Ishikawa (cell line): ENCODE results near the gene MDM4.

Experiments used
- CEBPB ChIP-seq: IDR thresholded peaks from 2 replicates; pipeline ENCODE4 v1.6.1; 2012
- CREB1 ChIP-seq: IDR thresholded peaks from 2 replicates; pipeline ENCODE4 v1.6.1; 2012; ENCODE audit warnings: low read depth
- EGR1 ChIP-seq: IDR thresholded peaks from 2 replicates; pipeline ENCODE4 v1.6.1; 2012
- EP300 ChIP-seq: IDR thresholded peaks from 2 replicates; pipeline ENCODE4 v1.6.1; 2012; ENCODE audit warnings: borderline replicate concordance
- FOXM1 ChIP-seq: IDR thresholded peaks from 2 replicates; pipeline ENCODE4 v1.6.1; 2012; ENCODE audit warnings: low read depth, borderline replicate concordance
- TAF1 ChIP-seq: IDR thresholded peaks from 2 replicates; pipeline ENCODE4 v1.6.1; 2012; ENCODE audit warnings: low read depth, mild to moderate bottlenecking
- TEAD4 ChIP-seq: IDR thresholded peaks from 2 replicates; pipeline ENCODE4 v1.6.1; 2012
- YY1 ChIP-seq: IDR thresholded peaks from 2 replicates; pipeline ENCODE4 v1.6.1; 2012; ENCODE audit warnings: low read depth

GRCh38 chr1:204506201-204506968, 9.8 kb upstream of the MDM4 start:
- 0 out of 2 replicates have a peak, but pooled peaks have one; percentile 0 for TF ChIP-seq YY1
- no peak for TF ChIP-seq EGR1
- no peak for TF ChIP-seq TAF1
- TF ChIP-seq CEBPB, result no peak
- TF ChIP-seq CREB1, result no peak
- no peak for TF ChIP-seq EP300
- 0 out of 2 replicates have a peak, but pooled peaks have one; percentile 30 for TF ChIP-seq FOXM1
- peak; percentile 82 for TF ChIP-seq TEAD4
